Hematopoietic multipotent progenitor cell treated with erythropoietin and hydrocortisone succinate and interleukin-3 and kit ligand, for 17 days (in vitro differentiated cells): ENCODE data around the gene SCUBE3.
A peak's percentile ranks its signal among the peaks of the same experiment; 100 is the strongest.

Experiments used
- DNase-seq: peaks from one replicate; pipeline ENCODE4 v3.0.0-alpha.2; 2015; ENCODE audit warnings: low spot score

The SCUBE3 gene

DNA sequence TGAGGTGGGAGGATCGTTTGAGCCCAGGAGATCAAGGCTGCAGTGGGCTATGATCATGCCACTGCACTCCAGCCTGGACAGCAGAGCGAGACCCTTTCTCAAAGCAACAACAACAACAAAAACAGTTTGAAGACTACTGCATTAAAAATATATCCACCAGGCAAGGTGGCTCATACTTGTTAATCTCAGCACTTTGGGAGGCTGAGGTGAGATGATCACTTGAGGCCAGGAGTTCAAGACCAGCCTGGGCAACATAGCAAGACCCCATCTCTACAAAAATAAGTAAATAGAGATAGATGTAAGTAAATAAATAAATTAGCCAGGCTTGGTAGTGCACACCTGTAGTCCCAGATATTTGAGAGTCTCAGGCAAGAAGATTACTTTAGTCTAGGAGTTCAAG, 58.2 kb downstream of the SCUBE3 start:
- no peak for DNase-seq

DNA sequence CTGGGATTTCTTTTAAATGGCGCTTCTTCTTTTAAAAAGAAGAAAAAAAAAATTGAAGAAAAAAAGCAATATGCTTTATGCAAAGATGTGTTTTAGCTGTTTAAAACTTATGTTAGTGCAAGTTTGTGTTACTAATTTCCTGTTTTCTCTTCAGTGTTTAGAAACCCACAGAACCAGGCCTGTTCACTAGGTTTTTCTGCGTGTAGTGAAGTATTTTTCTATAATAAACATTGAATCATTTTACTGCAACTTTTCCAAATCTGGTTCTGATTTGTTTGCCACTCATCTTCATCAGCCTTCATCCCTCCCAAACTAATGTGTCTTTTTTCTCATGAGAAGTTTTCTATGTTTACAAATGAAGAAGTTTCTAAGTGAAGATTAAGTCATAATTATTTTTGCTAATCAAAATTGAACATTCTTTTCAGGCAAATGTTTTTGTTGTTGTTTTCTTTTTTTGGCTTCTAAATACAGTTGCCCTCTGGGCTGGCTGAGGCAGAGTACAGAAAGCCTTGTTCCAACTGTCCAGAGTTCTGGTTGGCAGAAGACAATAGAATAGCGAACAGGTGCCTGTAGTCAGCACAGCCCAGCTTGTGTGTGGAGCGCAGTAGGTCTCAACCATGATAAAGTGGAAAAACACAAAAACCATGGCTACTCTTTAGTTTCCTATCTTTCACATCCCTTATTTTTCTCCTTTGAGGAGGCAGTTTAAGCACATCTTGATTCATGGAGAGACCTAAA, 60.2 kb downstream of the SCUBE3 start:
- DNase-seq: no peak

DNA sequence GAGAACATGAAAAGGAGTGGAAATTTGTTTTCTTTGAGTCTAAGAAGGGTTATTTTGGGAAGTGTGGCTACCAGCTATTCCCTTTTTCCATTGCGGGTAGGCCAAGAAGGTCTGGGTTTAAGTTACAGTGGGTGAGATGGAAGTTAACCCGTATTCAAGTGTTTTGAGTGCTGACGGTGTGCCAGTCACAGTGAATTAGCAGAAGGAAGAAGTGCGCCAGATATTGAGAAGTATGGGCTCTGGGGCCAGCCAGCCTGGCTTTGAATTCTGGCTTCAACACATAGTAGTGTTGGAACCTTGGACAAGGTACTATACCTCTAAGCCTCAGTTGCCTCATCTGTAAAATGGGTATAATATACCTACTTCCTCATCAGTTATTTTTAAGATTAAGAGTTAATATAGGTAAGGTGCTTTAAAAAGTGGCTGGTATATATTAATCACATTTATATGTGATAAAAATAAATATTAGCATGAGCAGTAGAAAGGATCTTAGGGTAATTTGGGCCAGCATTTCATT, 62.0 kb downstream of the SCUBE3 start:
- no peak for DNase-seq

DNA sequence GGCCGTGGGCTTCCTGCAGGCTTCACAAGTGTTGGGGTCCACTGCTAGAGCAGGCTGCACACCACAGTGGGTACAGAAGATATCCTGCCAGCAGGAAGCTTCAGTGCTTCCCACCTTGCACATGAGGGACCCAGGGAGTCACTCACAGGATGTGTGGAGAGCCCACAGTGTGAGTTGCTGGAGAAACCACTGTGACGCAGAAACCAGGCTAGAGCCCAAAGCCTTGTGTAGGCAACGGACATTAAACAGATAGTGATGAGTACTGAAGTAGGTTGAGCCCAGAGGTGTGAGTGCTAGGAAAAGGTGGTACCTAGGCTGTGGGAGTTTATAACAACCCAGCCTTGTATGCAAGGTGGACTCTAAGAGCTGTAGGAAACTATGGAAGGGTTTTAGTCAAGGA, 65.0 kb downstream of the SCUBE3 start:
- DNase-seq: no peak

DNA sequence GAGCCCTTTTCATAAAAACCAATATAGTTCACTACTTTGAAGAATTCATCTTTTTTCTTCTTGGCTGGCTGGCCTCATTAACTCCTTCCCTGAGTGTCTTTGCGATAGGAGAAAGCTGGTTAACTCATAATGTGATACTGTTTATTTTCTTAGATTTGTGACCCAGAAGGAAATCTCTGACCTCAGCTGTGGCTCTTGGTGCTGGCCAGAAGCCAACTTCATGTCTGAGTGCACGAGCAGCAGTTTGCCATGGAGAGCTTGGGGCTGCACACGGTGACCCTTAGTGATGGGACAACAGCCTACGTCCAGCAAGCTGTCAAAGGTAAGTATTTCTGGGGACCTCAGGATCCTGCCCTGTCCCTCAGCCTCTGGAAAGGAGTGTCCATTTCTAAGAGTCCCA, 67.1 kb downstream of the SCUBE3 start:
- DNase-seq: no peak

DNA sequence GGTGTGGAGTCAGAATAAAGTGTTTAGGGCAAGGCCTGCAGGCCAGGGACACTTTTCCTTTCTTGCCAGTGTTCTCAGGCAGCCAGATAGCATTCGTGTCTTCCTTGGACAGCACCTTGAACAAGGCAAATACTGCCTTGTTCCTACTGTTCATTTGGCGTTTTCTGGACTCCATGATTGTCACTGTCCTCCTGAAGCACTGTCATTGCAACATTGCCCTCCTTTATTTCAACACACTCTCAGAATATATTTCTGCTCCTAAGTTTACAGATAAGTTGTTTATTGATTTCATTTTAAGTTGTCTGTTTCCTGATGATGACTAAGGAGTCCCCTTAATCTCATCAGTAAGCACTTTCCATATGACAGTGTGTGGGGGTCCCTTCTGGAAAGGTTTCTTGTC, 68.7 kb downstream of the SCUBE3 start:
- DNase-seq: no peak

DNA sequence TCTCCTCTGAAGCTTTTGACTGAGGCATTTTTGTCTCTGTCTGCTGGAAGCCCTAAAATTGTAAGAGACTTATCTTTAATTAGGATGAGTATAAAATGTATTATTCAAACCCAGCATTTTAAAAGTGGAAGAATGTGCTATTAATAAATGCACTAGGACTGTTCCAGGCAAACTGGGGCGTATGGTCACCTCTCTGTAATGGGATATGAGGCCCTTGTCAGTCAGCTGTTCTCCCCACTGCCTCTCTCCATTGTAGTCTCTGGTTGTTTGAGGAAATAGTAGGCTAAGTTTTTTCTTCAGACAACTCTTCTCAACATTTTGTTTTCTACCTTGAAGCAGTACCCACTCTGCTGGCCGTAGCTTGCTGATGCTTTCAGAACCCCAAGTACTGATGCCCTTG, 69.6 kb downstream of the SCUBE3 start:
- DNase-seq: no peak

DNA sequence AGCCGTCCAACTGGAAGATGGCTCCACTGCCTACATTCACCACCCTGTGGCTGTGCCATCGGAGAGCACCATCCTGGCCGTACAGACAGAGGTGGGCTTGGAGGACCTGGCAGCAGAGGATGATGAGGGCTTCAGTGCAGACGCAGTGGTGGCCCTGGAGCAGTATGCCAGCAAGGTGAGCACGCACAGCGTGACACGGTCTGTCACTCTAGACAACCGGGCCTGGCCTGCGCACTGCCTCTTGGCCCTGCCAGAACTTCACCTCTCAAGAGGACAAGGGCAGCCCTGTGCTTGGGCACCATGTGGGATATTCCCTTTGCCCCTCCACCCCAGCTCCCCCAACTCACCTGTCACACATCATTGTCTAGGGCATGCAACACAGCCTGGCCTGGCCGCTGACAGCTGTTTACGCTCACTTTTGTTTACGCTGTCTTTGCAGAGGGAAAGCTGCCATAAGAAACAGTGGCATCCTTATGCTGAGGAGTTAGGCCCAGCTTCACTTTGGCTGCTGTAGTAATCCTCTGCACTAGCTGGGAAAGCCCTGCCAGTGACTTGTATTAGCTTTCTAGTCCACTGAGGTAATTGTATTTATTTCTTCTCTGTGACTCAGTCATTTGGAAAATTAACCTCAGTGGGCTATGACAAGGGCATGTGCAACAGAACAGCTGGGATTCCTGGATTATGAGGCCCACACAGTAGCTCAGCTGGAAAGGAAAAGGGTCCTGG, 74.1 kb downstream of the SCUBE3 start:
- no peak for DNase-seq

DNA sequence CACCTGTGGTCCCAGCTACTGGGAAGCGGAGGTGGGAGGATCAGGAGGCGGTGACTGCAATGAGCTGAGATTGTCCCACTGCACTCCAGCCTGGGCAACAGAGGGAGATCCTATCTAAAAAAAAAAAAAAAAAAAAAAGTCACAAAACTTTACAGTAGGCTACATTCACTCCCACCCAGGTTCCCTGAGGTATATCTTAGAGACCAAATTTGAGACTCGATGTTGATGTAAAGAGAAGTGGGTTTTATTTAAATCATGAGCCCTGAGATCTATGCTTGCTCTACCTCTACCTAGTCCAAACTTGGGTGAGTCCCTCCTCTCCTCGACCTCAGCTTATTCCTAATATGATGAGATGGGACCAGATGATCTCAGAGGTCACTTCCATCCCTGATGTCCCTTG, 75.1 kb downstream of the SCUBE3 start:
- no peak for DNase-seq

DNA sequence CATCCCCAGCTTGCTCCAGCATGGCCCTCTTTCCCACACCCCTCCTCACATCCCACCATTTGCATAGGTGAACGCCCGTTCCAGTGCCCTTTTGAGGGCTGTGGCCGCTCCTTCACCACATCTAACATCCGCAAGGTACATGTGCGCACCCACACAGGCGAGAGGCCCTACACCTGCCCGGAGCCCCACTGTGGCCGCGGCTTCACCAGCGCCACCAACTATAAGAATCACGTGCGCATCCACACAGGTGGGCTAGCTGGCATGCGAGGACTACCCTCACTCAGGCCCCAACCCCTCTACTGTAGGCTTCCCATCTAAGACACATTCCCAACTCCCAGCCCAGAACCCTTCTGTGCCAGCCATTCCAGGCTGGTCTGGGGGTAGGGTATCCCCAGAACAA, 77.7 kb downstream of the SCUBE3 start:
- DNase-seq: no peak

DNA sequence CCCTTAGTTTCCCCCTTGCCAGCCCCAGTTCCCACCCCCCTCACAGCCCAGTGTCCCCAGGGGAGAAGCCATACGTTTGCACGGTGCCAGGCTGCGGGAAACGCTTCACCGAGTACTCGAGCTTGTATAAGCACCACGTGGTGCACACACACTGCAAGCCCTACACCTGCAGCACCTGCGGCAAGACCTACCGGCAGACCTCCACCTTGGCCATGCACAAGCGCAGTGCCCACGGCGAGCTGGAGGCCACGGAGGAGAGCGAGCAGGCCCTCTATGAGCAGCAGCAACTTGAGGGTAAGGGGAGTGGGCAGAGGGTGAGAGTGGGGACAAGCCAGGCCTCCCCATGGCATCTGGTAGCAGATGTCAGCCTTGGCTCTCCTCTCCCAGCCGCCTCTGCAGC, 78.7 kb downstream of the SCUBE3 start:
- DNase-seq: no peak

DNA sequence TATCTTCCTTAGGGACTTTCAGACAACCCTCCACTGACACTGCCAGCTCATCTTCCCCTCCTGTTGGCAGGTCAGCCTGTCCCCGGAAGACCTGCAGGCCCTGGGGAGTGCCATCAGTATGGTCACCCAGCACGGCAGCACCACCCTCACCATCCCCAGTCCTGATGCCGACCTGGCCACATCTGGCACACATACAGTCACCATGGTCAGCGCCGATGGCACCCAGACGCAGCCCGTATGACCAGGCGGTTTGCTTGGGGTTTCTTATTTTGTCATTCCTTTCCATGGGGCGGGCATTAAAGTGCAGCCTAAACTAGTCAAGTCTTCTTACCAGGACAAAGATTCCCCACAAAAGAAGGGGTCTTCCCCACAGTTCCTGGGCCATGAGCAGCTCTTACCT, 79.9 kb downstream of the SCUBE3 start:
- DNase-seq: no peak

DNA sequence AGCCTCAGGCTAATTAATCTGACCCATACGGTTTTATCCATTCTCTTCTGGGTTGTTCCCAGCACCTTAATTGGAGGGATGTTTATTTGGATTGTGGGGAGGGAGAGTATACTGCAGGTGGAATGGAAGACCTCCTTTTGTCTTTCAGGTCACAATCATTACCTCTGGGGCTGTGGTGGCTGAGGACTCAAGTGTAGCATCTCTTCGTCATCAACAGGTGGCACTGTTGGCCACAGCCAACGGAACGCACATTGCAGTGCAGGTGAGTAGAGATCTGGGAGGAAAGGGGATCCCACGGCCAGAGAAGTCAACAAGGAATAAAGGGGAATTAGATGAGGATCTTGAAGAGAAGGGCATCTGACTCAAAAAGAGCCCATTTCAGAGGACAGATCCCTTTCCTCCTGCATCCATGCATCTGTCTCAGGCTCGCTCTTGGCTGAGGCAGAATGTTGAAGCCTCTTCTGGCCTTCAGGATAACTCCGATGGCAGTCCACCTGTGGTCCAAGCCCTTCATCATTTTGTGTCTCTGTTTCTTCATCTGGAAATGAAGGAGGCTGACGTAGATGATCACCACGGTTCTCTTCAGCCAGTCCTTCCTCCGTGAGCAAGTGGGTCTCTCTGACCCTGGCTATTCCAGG, 80.7 kb downstream of the SCUBE3 start:
- peak; percentile 32 for DNase-seq

DNA sequence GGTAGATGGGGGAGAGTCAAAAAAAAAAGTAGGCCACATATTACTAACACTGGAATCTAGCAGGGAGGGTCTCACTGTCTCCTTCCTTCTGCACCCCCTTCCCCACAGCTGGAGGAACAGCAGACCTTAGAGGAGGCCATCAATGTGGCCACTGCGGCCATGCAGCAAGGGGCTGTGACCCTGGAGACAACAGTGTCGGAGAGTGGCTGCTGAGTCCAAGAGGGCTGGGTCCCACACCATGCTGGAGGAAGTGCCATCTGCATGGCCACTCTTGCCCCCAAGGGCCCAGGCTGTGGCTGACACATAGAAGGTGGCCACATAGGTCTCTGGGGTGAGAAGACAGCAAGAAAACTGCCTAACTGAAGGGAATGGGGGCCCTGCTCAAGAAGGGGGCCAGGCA, 81.3 kb downstream of the SCUBE3 start:
- no peak for DNase-seq

DNA sequence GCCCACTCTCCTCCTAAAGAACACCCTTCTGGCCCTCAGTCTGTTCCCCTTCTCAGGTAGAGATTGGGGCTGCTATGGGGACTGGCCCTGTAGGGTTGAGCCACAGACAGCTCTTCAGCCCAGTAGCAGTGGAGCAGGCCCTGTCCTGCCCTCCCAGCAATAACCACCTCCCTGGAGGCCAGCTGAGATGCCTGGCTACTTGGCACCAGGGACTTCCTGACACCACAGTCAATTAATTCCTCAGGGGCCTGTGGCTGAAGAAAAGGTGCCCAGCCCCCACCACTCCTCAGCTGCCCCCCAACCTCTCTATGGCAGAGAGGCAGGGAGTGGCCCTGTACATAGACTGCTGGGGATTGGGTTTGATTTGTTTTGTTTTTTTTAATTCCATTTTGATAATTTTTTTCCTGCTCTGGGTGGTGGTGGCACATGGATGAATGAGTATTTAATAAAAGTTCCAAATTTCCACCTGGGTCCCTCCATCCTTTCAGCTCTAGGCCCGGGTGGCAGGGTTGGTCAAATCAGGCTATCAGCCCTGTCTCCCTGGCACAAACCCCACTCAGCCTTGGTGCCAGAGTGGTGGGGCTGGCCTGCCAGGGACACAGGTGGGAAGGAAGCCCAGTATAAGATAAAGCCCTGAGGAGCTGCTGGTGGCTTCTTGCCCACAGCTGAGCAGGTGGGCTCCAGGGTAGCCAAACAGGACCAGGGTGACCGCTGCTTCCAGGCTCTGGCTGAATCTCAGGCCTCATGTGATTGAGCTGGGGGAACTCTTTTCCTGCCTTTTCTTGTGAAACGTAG, 82.0 kb downstream of the SCUBE3 start:
- DNase-seq: no peak

DNA sequence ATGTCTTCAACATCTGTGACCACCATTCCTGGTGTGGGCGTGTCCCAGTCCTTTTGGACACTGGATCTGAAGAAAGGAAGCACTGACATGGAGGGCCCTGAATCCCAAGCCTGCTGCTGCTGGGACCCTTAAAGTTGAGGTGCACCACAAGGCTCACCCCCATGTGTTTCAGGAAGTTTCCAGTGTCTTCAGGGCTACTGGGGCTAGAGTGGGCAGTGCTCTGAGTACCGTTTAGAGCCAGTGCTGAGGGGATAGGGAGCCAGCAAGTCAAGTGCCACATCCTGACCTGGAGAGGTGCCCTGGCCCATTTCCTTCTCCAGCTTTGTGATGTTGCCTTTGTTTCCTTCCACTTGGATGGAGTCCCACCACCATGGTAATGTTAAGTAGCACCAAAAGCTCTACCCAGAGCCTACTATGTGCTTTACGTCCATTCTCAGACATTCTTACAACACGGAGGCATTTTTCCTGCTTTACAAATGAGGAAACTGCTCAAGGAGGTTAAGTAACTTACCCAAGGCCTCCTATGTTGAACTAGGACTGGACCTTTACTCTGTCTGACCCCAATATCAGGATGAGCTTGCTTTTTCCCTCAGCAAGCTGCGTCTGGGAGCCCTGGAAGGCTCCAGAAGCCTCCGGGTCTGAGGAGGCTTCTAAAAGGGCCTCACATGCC, 83.3 kb downstream of the SCUBE3 start:
- no peak for DNase-seq

DNA sequence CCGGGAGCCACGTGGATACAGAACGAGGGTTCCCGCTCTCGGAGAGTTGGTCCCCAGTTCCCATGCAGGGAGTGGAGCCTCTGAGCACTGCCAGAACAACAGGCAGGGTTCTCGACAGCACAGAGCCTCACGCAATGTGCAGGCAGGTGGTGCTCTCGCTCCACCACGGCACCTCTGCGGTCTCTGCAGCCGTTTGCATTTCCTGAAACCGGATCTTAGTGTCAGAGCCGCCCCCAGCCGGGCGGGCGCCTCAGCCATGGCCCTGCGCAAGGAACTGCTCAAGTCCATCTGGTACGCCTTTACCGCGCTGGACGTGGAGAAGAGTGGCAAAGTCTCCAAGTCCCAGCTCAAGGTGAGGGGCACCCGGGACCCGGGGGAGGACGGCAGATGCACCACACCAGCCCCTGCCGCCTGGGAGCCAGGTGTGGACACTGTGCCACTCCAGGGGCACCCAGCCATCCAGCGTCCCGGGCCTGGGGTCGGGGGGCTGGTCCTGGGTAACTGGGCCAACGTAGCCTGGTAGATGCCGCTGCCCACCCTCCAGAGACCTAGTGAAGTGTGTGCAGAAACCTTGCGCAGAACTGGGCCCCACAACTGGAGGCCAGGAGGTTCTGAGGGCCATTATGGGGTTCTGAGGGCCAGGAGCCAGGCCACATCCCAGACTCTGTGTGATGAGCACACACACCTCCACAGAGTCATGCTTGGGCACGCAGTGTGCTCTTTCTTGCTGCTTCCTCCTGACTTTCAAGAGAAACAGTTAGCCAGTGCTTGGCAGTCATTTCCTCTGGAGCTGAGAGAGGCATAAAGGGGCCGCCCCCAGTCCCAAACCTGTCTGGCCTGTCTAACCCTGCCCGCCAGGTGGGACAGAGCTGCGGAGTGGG, 84.1 kb downstream of the SCUBE3 start, which contains the start of gene DEF6:
Gene DEF6, plus strand, starts transcription at position 218 of the 881 bp plus-strand sequence. Its CDS starts 39 bp downstream, at position 257.
- DNase-seq: no peak

DNA sequence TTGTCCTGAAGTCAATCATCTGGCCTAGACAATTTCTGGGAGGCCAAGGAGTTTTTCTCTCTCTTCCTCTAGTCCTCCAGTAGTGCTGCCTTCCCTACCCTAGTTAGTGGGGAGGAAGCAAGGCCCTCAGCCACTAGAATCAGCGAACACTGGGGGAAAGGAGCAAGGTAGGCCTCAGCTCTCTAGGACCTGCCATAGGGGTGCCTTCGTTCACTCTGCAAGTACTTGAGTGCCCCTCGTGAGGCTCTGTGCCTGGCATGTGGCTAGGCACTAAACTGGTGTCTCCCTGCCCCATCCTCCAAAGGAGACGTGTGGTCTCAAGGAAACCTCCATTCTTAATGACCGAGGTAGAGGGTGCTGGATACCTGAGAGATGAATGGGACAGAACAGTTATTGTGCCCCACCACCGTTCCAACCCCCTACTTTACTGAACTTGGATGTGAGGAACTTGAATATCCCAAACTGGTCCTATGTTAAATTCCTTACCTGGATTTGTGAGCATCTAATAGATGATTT, 84.9 kb downstream of the SCUBE3 start:
- DNase-seq: no peak

DNA sequence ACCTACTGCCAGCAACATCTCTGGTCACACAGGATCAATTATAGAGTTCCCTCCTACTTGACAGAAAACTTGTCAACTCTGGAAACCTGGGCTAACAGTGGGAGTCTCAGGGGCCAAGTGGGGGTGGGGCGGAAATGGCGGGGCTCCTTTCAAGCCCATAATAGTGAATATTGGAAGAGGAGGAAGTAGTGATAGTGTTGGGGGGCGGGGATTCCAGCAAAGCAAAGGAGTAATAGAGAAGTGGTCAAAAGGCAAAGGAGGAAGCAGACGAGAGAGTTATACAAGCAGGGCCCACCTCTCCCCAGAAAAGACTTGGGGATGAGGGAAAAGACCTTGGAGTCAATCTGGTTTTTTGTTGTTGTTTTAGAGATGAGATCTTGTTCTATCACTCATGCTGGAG, 85.9 kb downstream of the SCUBE3 start:
- no peak for DNase-seq

DNA sequence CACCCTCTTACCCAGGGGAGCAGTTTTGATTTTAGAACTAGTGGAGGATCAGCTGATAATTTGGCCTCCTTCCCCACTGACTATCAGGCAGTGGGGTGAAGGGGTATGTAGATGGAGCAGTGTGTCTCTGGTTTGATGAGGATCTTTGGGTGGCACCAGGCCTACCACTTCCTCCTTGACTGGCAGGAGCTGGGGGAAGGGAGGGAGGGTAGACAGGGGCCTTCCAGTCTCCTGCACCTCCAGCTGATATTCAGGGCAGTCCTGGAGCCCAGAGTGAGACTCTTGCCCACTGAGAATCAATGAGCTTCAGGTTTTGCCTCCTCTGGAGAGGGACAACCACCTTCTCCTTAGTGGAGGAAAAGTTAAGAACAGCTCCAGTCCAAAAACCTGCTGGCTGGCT, 87.1 kb downstream of the SCUBE3 start:
- DNase-seq: no peak
